Heart left ventricle (tissue), 13 donors: ENCODE data around the gene PACSIN1.

Source experiments
- POLR2A ChIP-seq, 2 donors: fragments of 450-650 bp; IDR thresholded peaks; one replicate each; pipeline ENCODE4 v1.6.1; 2017; ENCODE audit warnings: antibody characterized with exemption in 2 of 2, mild to moderate bottlenecking in 2 of 2, moderate library complexity in 2 of 2
- TF ChIP-seq, protein P1 (sequence below), 12 donors: fragments of 200-600 bp; sonication (generic) in 4 of 12; IDR thresholded peaks; one replicate each; pipeline versions ENCODE4 v1.5.0 to v1.8.0; 2018 to 2022; ENCODE audit warnings: antibody characterized with exemption in 12 of 12, mild to moderate bottlenecking in 5 of 12
- donor health status: ischemic (EF 13 %, LVEDD 7.1; RV severe dilation, severe dysfunction).
- donor health status: DM: no; HTN: yes; CAD: no.
- donor health status: DM: no; HTN: no; CAD: no.
- donor health status: ischemic (EF 25% LVEDD 6.9; RV normal size, moderate dysfunction).
- donor health status: ischemic (EF 25% LVEDD 5.7; RV mildly dilated, moderate dysfunction).
- donor health status: ischemic (EF 35%, LVEDD 5.7; RV mildly dilated, moderate dysfunction).
- donor health status: nonischemic (EF 11% LVEDD 7.7; RV severe dilation, severe dysfunction).
- donor health status: DM: yes; HTN: yes; CAD: no.
- donor health status: PGD.
- donor health status: ischemic (EF 29% LVEDD 5.4; RV normal size, mild dysfunction).
- donor health status: nonischemic (EF 23%, LVEDD 6.1; RV moderate dilation, normal function).

DNA sequence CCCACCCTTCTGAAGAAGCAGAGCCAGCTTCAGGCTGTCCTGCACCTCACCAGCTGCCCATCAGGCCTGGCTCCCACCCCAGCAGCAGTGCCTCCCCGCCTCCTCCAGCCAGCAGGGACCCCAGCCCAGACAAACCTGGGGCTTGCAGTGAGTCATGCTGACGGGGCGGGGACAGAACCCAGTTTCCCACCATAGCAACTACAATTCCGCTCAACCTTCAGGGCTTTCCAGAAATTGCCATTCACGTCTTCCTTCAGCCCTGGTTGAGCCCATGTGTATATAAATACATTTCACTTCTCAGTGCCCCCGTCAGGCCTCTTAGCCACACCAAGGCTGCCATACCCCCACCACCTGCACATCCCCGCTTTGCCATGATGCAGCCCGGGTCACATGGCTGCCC is 85.8 kb downstream of the PACSIN1 start:
- TF ChIP-seq, protein P1, sequence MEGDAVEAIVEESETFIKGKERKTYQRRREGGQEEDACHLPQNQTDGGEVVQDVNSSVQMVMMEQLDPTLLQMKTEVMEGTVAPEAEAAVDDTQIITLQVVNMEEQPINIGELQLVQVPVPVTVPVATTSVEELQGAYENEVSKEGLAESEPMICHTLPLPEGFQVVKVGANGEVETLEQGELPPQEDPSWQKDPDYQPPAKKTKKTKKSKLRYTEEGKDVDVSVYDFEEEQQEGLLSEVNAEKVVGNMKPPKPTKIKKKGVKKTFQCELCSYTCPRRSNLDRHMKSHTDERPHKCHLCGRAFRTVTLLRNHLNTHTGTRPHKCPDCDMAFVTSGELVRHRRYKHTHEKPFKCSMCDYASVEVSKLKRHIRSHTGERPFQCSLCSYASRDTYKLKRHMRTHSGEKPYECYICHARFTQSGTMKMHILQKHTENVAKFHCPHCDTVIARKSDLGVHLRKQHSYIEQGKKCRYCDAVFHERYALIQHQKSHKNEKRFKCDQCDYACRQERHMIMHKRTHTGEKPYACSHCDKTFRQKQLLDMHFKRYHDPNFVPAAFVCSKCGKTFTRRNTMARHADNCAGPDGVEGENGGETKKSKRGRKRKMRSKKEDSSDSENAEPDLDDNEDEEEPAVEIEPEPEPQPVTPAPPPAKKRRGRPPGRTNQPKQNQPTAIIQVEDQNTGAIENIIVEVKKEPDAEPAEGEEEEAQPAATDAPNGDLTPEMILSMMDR (IDR thresholded peaks at IDR 0.05) = no peak
- TF ChIP-seq POLR2A (IDR thresholded peaks at IDR 0.05) = no peak
